GM19468 (cell line): Measurements from ENCODE around the gene USP27X.

Experiments used
- ATAC-seq: cut with Tn5 transposase; IDR thresholded peaks from one replicate; pipeline ENCODE4 v1.9.1; 2021; ENCODE audit warnings: mild to moderate bottlenecking, moderate library complexity, moderate number of reproducible peaks; ENCODE audit not compliant: unreplicated experiment; ENCODE audit errors: extremely low read depth

Gene USP27X

DNA sequence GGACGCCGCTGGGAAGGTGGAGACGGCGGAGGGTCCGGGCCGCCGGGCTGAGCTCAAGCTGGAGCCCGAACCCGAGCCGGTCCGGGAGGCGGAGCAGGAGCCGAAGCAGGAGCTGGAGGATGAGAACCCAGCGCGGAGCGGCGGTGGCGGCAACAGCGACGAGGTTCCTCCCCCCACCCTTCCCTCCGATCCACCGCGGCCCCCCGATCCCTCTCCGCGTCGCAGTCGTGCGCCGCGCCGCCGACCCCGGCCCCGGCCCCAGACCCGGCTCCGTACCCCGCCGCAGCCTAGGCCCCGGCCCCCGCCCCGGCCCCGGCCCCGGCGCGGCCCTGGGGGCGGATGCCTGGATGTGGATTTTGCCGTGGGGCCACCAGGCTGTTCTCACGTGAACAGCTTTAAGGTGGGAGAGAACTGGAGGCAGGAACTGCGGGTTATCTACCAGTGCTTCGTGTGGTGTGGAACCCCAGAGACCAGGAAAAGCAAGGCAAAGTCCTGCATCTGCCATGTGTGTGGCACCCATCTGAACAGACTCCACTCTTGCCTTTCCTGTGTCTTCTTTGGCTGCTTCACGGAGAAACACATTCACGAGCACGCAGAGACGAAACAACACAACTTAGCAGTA, 483 bp downstream of the USP27X start:
- ATAC-seq = no peak

- no peak for ATAC-seq
Measured at GRCh38 chrX:49880668-49881067, 1.4 kb downstream of the USP27X start.

GRCh38 chrX:49884290-49884862, 5.1 kb downstream of the USP27X start:
- no peak for ATAC-seq

DNA sequence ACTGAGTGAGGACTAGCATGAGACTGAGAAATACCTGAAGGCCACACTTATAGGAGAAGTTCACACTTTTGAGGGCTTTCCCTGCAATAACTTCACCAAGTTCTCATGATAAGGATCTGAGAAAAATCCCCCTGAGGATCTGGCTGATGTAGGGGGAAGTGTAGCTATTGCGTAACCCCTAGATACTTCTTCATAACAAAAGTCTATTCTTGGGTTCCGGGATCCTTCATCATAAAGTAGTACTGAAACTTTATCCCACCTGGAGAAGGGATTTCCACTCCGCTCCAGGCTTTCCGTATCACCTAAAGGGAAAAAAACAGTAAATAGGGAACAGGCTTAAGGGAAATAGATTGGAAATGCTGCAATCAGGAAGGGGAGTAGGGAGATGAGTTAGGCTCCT, 13.3 kb downstream of the USP27X start:
- no peak for ATAC-seq

- no peak for ATAC-seq
Measured at GRCh38 chrX:49896951-49897350, 17.7 kb downstream of the USP27X start.

DNA sequence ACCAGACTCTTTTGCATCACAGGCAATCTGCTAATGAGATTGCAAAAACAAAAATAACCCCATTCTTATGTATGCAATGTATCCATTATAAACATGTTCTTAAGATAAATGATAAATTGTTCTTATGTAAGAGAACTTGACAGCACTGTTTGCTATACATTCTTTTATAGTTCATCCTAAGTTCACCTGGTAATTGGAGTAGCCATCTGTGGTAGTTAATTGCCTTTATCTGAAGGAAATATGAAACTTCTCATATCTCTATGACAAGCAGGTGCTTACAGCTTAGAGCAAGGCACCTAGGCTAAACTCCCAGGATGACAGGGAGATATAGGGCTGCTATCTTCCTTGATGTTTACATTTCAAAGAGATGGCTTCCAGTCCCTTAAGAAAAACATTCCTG, 21.8 kb downstream of the USP27X start:
- no peak for ATAC-seq

DNA sequence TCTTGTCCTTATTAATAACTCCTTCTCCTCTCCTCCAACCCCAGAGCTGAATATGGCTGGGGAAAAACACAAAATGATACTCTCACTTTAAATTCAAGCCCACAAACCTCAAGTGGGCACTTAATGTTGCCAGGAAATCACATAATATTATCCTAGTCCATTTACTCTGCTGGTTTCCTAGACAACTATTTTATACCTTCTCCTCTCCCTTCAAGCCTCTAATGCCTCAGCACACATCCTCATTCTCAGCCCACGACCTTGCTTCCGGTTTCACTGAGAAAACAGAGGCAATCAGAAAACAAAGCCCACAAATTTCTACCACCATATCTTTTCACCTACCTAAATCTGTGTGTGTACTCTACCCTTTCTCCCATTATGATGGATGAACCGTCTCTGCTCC, 31.1 kb downstream of the USP27X start:
- no peak for ATAC-seq

DNA sequence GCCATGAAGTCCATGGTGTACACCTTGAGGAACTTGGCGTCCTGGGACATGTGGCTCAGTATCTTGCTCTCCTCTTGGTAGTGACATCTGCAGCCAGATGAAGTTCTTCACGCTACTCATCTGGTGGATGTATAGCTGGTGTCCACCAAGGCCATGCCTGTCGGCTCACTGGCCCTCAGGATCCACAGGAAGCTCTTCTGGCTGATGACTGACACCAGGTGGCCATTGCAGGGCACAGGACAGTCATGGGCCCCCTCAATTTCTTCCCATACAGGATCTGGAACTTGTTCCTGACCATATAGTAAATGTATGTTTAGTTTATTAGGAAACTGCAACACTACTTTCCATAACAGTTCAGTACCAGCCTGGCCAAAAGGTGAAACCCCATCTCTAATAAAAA, 32.8 kb downstream of the USP27X start:
- ATAC-seq = no peak

DNA sequence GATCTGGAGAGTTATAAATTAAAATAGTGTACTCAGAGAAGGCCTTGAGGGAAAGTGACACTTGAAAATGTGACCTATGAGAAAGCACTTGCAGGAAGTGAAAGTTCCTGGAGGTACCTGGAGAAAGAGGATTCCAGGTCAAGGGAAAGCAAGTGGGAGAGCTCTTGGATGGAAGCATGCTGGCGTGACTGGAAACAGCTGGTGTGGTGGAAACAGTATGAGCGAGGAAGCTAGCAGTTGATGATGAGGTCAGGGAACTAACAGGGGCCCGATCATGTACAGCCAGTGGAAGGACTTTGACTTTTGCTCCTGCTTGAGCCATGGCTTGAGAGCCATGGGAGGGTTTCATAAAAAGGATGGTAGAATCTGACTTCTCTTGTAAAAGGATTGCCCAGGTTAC, 33.6 kb downstream of the USP27X start:
- no peak for ATAC-seq

DNA sequence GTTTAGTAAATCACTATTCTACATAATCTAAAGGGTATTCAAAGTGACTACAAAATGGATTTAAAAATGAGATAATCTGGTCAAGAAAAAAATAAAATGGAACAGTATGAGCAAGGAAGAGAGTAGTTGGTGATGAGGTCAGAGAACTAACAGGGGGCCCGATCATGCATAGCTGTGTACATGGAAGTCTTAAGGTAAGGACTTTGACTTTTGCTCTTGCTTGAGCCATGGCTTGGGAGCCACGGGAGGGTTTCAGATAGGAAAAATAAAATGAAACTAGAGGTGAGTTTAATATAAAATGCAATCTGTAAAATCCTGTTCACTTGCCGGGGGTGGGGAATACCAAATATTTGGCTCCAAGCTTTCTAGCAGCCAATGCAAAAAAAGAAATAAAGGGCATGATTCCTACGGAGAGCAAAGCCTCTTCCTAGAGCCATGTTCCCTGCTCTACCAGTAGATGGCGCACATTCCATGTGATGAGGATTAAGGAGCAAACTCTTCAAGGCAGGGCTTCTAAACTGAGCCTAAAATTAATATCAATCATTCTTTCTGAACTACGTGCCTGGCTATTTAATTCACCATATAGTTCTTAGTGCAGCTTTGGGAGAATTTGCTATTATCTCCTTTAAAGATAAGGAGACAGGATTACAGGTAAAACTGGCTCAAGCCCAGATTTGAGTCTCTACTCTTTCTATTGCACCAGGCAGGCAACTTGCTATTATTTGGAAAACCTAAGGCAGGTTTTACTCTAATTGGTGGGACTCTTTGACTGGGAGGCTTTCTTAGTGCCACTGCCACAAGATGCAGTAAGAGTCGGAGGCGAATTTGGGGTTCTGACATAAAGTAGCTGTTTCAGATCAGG, 36.3 kb downstream of the USP27X start:
- no peak for ATAC-seq

GRCh38 chrX:49919617-49920016, 40.3 kb downstream of the USP27X start:
- no peak for ATAC-seq

GRCh38 chrX:49921109-49921508, 41.8 kb downstream of the USP27X start:
- no peak for ATAC-seq

DNA sequence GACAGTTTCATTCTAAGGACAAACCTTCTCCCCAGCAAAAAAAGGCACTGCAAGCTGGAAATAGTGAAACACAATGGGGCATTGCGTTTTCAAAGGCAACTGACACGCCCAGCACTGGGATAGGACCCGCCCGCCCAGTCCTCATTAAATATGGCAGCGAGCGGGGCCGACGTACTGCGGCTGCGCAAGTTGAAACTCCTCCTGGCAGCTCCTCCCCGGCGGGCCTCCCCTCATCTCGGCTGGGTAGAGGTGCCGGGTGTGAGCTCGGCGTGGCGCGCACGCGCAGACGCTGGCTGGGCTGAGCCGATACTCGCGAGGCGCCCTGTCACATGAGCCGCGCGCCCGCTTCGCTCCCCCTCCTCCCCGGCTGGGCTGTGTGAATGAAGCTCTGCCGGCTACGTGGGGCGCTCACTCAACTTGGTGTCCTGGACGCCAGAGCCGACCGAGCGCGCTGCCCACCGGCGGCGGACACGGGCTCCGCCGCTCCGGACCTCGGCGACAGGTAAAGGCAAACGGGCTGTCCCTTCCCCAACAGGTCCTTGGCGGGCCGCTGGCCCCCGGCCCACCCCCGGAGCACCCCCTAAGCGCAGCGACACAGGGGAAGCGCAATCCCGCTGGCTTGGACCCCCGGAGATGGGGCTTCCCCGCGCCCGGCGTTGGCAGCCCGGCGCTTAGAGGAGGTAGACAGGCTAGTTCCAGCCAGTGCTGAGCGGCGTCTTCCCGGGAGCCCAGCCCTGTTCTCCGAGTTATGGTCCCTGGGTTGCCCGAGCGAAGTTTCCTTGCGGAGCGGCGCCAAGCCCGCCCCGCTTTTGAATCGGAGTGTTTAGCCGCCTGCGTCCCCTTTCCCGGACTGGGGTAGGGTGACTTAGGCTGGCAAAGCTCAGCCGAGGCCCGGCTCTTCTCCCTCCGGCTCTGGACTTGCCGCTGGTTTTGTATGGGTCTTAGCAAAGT, 43.3 kb downstream of the USP27X start, which contains the start of gene CLCN5:
Gene CLCN5 (plus strand): TSS at position 306 of the 951 bp plus-strand sequence. CDS start 2,703 bp downstream, outside the sequence.
- ATAC-seq = peak; percentile 88

GRCh38 chrX:49925176-49925575, 45.9 kb downstream of the USP27X start:
- no peak for ATAC-seq

- ATAC-seq = no peak
Measured at GRCh38 chrX:49930039-49930438, 50.8 kb downstream of the USP27X start.
